BE2C (cell line): ENCODE measurements around the gene ASCC3.

Experiments used
- DNase-seq: peaks from one replicate; pipeline ENCODE4 v3.0.0-alpha.2; 2020
- H3K27me3 ChIP-seq: fragments of 250-450 bp; sonication (Bioruptor Pico); 2 replicates; pipeline ENCODE4 v1.5.1; 2020; ENCODE audit warnings: mild to moderate bottlenecking
- H3K36me3 ChIP-seq: fragments of 250-450 bp; sonication (Bioruptor Pico); 2 replicates; pipeline ENCODE4 v1.5.1; 2020; ENCODE audit warnings: mild to moderate bottlenecking
- H3K4me1 ChIP-seq: fragments of 250-450 bp; sonication (Bioruptor Pico); 2 replicates; pipeline ENCODE4 v1.5.1; 2020
- H3K4me3 ChIP-seq: 2 replicates; pipeline ENCODE4 v1.5.1; 2011; ENCODE audit warnings: low read depth, low read length
- H3K9me3 ChIP-seq: fragments of 250-450 bp; sonication (Bioruptor Pico); 2 replicates; pipeline ENCODE4 v1.5.1; 2020
- TF ChIP-seq, protein P1 (sequence below): IDR thresholded peaks from 2 replicates; pipeline ENCODE4 v1.5.1; 2012; ENCODE audit warnings: mild to moderate bottlenecking, low read depth, low read length

The ASCC3 gene

DNA sequence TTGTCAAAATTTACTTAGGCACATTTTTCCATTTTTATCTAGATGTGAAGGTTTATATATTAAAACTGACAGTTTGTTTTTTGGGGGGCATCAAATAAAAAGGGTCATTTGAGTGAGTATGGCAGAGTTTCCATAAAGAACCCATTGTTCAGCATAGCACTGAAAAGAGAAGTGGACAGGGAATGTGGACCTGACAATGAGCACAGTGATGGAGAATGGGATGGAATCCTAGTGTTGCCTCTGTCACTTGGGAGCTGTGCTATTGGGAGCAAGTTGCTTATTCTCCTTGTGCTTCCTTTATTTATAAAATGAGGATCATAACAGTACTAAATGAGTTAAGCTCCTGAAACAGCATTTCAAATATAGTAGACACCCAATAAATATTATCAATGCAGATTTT, 285.7 kb downstream of the ASCC3 start:
- Histone ChIP-seq H3K27me3 (no peaks in the 10 kb centered on the region), H3K4me3 (no peak overlapping the region), H3K36me3 (no peaks in the 10 kb centered on the region), H3K4me1 (no peaks in the 10 kb centered on the region), H3K9me3 (no peaks in the 10 kb centered on the region)
- no peak for DNase-seq
- TF ChIP-seq, protein P1, sequence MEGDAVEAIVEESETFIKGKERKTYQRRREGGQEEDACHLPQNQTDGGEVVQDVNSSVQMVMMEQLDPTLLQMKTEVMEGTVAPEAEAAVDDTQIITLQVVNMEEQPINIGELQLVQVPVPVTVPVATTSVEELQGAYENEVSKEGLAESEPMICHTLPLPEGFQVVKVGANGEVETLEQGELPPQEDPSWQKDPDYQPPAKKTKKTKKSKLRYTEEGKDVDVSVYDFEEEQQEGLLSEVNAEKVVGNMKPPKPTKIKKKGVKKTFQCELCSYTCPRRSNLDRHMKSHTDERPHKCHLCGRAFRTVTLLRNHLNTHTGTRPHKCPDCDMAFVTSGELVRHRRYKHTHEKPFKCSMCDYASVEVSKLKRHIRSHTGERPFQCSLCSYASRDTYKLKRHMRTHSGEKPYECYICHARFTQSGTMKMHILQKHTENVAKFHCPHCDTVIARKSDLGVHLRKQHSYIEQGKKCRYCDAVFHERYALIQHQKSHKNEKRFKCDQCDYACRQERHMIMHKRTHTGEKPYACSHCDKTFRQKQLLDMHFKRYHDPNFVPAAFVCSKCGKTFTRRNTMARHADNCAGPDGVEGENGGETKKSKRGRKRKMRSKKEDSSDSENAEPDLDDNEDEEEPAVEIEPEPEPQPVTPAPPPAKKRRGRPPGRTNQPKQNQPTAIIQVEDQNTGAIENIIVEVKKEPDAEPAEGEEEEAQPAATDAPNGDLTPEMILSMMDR, result no peak

GRCh38 chr6:100593522-100593921, 287.6 kb downstream of the ASCC3 start:
- Histone ChIP-seq H3K4me3 (no peak overlapping the region), H3K4me1 (no peaks in the 10 kb centered on the region), H3K27me3 (no peaks in the 10 kb centered on the region), H3K9me3 (no peaks in the 10 kb centered on the region), H3K36me3 (no peaks in the 10 kb centered on the region)
- no peak for DNase-seq
- TF ChIP-seq, protein P1, result no peak

DNA sequence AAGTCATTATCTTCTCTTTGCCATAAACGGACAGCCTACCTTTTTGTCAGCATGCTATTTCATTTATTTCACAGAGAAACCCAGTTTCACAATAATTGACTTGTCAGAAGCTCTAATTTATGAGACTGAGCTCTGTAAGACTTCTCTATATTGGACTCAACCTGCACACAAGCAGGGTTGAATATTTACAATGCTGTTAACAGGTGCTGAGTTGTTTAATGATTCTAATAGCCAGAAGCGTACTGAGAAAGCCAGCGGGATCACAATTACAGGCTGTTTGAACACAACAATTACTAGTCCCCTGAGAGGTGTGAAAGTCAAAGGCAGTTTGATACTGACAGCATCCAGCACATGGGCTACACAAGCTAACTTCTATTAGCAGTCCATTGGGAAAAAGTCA, 288.2 kb downstream of the ASCC3 start:
- Histone ChIP-seq H3K4me1 (no peaks in the 10 kb centered on the region), H3K9me3 (no peaks in the 10 kb centered on the region), H3K36me3 (no peaks in the 10 kb centered on the region; the same call in 1 of the 2 replicates), H3K27me3 (no peaks in the 10 kb centered on the region), H3K4me3 (no peak overlapping the region)
- TF ChIP-seq, protein P1, result no peak
- no peak for DNase-seq

- TF ChIP-seq, protein P1, result no peak
- no peaks in the 10 kb centered on the region for H3K36me3 ChIP-seq
- H3K27me3 ChIP-seq, result no peaks in the 10 kb centered on the region
- H3K4me1 ChIP-seq, result no peaks in the 10 kb centered on the region
- no peak overlapping the region for H3K4me3 ChIP-seq
- DNase-seq, result no peak
- H3K9me3 ChIP-seq, result no peaks in the 10 kb centered on the region
Observed at GRCh38 chr6:100577425-100577824, 303.7 kb downstream of the ASCC3 start.

DNA sequence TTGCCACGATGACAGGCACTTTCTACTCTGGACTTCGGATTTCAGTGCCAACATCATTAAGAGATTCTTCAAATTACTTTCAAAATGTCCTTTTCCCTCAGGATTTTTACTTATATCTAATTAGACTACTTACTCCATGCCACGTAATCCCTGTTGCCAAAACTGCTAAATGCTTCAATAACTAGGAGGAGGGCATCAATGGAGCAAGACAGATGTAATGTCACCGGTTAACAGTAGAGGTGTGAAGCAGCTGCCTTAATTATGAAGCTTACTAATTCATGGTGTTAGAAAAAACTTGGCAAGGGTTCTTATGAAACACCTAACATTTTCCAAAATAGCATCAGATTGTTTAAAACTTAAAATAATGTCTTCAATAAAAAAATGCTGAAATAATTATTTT, 305.2 kb downstream of the ASCC3 start:
- no peaks in the 10 kb centered on the region for H3K36me3 ChIP-seq
- TF ChIP-seq, protein P1, result no peak
- DNase-seq, result no peak
- H3K9me3 ChIP-seq, result no peaks in the 10 kb centered on the region
- H3K4me1 ChIP-seq, result no peaks in the 10 kb centered on the region
- H3K4me3 ChIP-seq, result no peak overlapping the region
- H3K27me3 ChIP-seq, result no peaks in the 10 kb centered on the region

DNA sequence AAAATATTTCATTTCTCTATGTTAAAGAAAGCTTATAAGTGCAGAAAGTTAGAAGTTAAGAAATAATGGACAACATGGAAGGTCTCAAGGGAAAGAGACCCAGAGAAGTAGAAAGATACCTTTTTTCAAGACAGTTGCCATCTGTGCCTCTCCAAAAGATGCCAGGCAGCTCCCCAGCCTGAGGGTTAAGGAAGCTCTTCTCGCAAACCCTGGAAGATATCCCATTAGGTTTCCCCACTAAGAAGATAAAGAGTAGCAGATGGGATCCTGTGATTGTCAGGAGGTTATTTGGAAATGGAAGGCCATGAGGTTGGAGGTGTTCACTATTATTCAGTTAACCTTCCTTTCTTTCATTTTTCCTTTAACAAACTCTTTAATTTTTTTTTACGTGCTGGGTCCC, 306.3 kb downstream of the ASCC3 start:
- H3K4me1 ChIP-seq, result no peaks in the 10 kb centered on the region
- TF ChIP-seq, protein P1, result no peak

More for the DNA sequence above, 306.3 kb downstream of the ASCC3 start:
- H3K36me3 ChIP-seq, result no peaks in the 10 kb centered on the region
- H3K9me3 ChIP-seq, result no peaks in the 10 kb centered on the region
- DNase-seq, result no peak
- no peak overlapping the region for H3K4me3 ChIP-seq
- no peaks in the 10 kb centered on the region for H3K27me3 ChIP-seq
